Loucy (cell line): ENCODE results near the gene ARHGDIA.

Experiments used
- EZH2phosphoT487 ChIP-seq: fragments of 200-600 bp; IDR thresholded peaks from 2 replicates; pipeline ENCODE4 v1.6.1; 2018; ENCODE audit warnings: antibody characterized with exemption, mild to moderate bottlenecking, moderate library complexity, borderline replicate concordance
- TF ChIP-seq, protein P1 (sequence below): fragments of 200-600 bp; sonication (generic); conservative IDR thresholded peaks from 2 replicates; pipeline ENCODE4 v1.5.1; 2014; ENCODE audit warnings: mild to moderate bottlenecking, antibody characterized with exemption, low read length

DNA sequence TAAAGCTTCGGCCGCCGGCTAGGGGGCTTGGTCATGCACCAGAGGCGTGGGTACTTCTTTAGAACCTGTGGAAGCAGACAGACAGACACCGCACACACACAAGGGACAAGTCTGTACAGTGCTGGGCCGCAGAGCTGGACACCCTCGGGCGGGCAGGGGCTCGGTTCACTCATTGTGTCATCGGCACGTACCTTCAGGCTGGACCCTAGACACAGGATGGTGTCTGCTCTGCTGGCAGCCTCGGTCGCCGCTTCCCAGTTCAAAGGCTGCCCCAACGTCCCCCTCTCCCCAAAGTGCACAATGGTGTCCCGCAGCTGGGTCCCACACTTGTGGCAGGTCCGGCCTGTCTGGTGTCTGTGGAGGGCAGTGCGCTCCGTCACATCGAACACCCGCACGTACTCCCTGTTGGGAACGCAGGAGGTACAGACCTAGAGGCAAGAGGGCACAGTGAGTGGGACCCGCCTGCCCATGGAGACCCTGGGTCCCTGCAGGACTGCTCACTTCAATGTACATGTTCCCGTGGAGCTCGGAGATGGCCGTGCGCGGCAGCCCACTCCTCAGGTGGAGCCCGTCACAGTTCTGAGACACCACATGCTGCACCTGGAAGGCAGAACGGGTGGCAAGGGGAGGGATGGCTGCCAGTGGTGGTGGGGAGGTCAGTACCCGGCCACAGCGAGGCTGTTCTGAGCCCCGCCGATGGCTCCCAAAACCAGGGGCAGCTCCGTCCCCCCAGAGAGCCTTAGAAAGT is 43.1 kb upstream of the ARHGDIA start:
- TF ChIP-seq, protein P1, sequence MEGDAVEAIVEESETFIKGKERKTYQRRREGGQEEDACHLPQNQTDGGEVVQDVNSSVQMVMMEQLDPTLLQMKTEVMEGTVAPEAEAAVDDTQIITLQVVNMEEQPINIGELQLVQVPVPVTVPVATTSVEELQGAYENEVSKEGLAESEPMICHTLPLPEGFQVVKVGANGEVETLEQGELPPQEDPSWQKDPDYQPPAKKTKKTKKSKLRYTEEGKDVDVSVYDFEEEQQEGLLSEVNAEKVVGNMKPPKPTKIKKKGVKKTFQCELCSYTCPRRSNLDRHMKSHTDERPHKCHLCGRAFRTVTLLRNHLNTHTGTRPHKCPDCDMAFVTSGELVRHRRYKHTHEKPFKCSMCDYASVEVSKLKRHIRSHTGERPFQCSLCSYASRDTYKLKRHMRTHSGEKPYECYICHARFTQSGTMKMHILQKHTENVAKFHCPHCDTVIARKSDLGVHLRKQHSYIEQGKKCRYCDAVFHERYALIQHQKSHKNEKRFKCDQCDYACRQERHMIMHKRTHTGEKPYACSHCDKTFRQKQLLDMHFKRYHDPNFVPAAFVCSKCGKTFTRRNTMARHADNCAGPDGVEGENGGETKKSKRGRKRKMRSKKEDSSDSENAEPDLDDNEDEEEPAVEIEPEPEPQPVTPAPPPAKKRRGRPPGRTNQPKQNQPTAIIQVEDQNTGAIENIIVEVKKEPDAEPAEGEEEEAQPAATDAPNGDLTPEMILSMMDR = no peak
- no peak for TF ChIP-seq EZH2phosphoT487
